ENCODE results near the gene EXOC3. TPM values are rescaled to one million over a fixed set of nuclear protein-coding genes. Genes with fewer than 3 reads are reported as not detected.

The EXOC3 gene
- total and polyA plus RNA-seq, 2 of the 4 experiments (the other 2 are of a cell fraction), result 35.1 to 47.5 TPM

GRCh38 chr5:500491-500890 lies 57.5 kb downstream of the EXOC3 start:
- Histone ChIP-seq H2BK120ac (ENCODE audit: low read depth, low read length) (no peak overlapping the region), H3K79me1 (ENCODE audit: low read depth in 1 of 2, low read length in 2 of 2) (no peaks in the 10 kb centered on the region), H3K23ac (ENCODE audit: low read depth, low read length) (no peak overlapping the region), H3K4me1 (ENCODE audit: control insufficient read depth, insufficient read depth, low read length) (no peaks in the 10 kb centered on the region), H3K56ac (ENCODE audit: extremely low read depth, insufficient read depth, low read length) (no peak overlapping the region), H3K14ac (replicated peaks; ENCODE audit: low read depth, low read length) (no peak overlapping the region), H3K9me1 (ENCODE audit: insufficient read depth, low read length) (no peaks in the 10 kb centered on the region), H2BK5ac (ENCODE audit: low read depth, low read length, poor library complexity, severe bottlenecking) (no peak overlapping the region), H2AFZ (replicated peaks; ENCODE audit: low read length, poor library complexity) (no peak overlapping the region), H3K4me2 (ENCODE audit: low read depth, low read length) (no peak overlapping the region), H3K4me3 (ENCODE audit: insufficient read depth, low read depth, low read length) (no peak overlapping the region), H3K9me3 (ENCODE audit: control insufficient read depth, insufficient read depth, low read length) (no peaks in the 10 kb centered on the region; the same call in 1 of the 2 replicates), H4K20me1 (ENCODE audit: insufficient read depth, low read length) (no peaks in the 10 kb centered on the region), H4K8ac (ENCODE audit: low read depth in 2 of 2, low read length in 2 of 2) (no peak overlapping the region), H3K4ac (ENCODE audit: low read depth, low read length) (no peak overlapping the region), H3K27ac (ENCODE audit: insufficient read depth, low read length) (no peak overlapping the region), H2AK5ac (ENCODE audit: low read depth, low read length) (no peak overlapping the region), H3K18ac (ENCODE audit: low read depth, low read length) (no peak overlapping the region), H3K36me3 (ENCODE audit: control insufficient read depth, insufficient read depth, low read length) (no peaks in the 10 kb centered on the region), H2BK20ac (ENCODE audit: low read depth, low read length) (no peak overlapping the region), H4K5ac (ENCODE audit: low read depth, low read length) (no peak overlapping the region), H3K27me3 (ENCODE audit: control insufficient read depth, insufficient read depth, low read length) (peaks cover 50% of the 10 kb centered on the region), H4K91ac (ENCODE audit: insufficient read depth, low read depth, low read length) (no peak overlapping the region), H3K9ac (ENCODE audit: low read depth, low read length) (no peak overlapping the region), H2BK15ac (ENCODE audit: low read depth, low read length) (no peak overlapping the region), H2AK9ac (replicated peaks; ENCODE audit: low read depth, low read length, poor library complexity) (no peak overlapping the region)
- ChIA-PET POLR2A (ENCODE audit: unreplicated experiment) (no interaction called here), CTCF (no interaction called here)
- dilution Hi-C loops (cut with HindIII; ENCODE audit: low sequenced_read_pairs, unreplicated experiment), result no loop called here
- TF ChIP-seq MXI1 (IDR thresholded peaks at IDR 0.05; ENCODE audit: borderline replicate concordance, low read depth, low read length) (no peak), MAZ (IDR thresholded peaks at IDR 0.05; ENCODE audit: borderline replicate concordance, low read depth, low read length) (no peak), NFE2L2 (IDR thresholded peaks at IDR 0.05; ENCODE audit: low read depth, low read length) (no peak), POLR2A (IDR thresholded peaks at IDR 0.05; ENCODE audit: low read depth, low read length) (no peak), RAD21 (IDR thresholded peaks at IDR 0.05; ENCODE audit: low read length) (no peak), BHLHE40 (IDR thresholded peaks at IDR 0.05; ENCODE audit: low read depth, low read length) (no peak), ELK1 (IDR thresholded peaks at IDR 0.05; ENCODE audit: borderline replicate concordance, low read depth, low read length) (no peak), FOS (IDR thresholded peaks at IDR 0.05; ENCODE audit: low read depth, low read length) (no peak), RCOR1 (IDR thresholded peaks at IDR 0.05; ENCODE audit: insufficient replicate concordance, low read length) (no peak), MAFK (IDR thresholded peaks at IDR 0.05; ENCODE audit: low read depth, low read length) (no peak), CEBPB (IDR thresholded peaks at IDR 0.05; ENCODE audit: low read depth, low read length) (no peak), CHD1 (IDR thresholded peaks at IDR 0.05; ENCODE audit: low read depth, low read length) (no peak), USF2 (IDR thresholded peaks at IDR 0.05; ENCODE audit: low read depth, low read length) (no peak), SMC3 (IDR thresholded peaks at IDR 0.05; ENCODE audit: low read depth, low read length) (no peak), RFX5 (IDR thresholded peaks at IDR 0.05; ENCODE audit: low read depth, low read length) (no peak)
- TF ChIP-seq, protein P1, sequence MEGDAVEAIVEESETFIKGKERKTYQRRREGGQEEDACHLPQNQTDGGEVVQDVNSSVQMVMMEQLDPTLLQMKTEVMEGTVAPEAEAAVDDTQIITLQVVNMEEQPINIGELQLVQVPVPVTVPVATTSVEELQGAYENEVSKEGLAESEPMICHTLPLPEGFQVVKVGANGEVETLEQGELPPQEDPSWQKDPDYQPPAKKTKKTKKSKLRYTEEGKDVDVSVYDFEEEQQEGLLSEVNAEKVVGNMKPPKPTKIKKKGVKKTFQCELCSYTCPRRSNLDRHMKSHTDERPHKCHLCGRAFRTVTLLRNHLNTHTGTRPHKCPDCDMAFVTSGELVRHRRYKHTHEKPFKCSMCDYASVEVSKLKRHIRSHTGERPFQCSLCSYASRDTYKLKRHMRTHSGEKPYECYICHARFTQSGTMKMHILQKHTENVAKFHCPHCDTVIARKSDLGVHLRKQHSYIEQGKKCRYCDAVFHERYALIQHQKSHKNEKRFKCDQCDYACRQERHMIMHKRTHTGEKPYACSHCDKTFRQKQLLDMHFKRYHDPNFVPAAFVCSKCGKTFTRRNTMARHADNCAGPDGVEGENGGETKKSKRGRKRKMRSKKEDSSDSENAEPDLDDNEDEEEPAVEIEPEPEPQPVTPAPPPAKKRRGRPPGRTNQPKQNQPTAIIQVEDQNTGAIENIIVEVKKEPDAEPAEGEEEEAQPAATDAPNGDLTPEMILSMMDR (conservative IDR thresholded peaks at IDR 0.05; ENCODE audit: low read depth, low read length), result no peak
- no peak for ATAC-seq (ENCODE audit: low read depth)
- in situ Hi-C loops (cut with MboI; ENCODE audit: low sequenced_read_pairs), result no loop called here
- BruUV-seq (replicated peaks), result no TSS peak
- intact Hi-C loops (cut with micrococcal nuclease), result no loop called here
- no peak for DNase-seq
- WGBS, 2 experiments (ENCODE audit: extremely low coverage in 2 of 2, insufficient read length in 1 of 2), result 80% methylated on average over 7 of the region's 10 CpGs; no CpG with 5 or more reads in 1 of the 2 experiments
